GM19025 (cell line): Measurements from ENCODE around the gene HTR1D.

Experiments
- ATAC-seq: cut with Tn5 transposase; IDR thresholded peaks from one replicate; pipeline ENCODE4 v1.9.1; 2021; ENCODE audit warnings: mild to moderate bottlenecking, low read depth, moderate library complexity; ENCODE audit not compliant: unreplicated experiment

Gene HTR1D

DNA sequence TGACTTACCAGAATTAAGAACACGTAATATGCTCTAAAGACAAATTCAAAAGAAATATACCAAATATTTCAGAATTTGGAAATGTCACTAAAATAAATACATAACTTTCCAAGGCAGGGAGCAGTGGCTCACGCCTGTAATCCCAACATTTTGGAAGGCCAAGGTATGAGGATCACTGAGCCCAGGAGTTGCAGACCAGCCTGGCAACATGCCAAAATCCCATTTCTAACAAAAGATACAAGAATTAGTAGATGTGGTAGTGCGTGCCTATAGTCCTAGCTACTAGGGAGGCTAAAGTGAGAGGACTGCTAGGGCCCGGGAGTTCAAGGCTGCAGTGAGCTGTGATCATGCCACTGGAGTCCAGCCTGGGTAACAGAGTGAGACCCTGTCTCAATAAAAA, 60.4 kb downstream of the HTR1D start:
- no peak for ATAC-seq

DNA sequence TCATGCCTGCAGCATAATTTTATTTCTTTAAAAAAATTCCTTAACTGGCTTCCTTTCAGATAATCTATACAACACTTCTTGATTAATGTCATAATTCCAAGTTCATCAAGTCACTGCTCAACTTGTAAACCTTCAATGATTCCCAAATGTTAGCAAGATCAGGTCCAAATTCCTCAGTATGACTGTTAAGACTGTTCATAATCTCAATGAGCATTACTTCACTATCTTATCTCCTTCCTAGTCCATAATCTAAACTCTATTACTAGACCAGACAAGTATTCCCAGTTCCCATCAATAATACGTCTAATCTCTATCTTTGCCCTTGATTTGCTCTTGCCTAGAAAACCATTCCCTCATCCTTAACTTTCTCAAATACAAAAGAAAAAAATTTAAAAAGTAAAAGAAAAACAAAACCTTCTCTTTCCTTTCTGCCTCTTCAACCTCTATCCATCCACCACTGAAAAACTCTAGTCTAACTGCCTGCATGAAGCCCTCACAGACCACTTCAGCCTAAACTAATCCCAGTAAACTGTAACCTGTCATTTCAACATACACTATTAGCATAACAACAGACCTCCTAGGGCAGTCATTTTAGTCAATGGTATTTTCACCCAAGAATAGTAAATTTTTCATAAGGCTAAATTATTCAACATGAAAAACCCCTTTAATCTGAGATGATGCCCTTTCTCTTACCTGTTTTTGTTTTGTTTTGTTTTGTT, 64.2 kb downstream of the HTR1D start:
- ATAC-seq: no peak

DNA sequence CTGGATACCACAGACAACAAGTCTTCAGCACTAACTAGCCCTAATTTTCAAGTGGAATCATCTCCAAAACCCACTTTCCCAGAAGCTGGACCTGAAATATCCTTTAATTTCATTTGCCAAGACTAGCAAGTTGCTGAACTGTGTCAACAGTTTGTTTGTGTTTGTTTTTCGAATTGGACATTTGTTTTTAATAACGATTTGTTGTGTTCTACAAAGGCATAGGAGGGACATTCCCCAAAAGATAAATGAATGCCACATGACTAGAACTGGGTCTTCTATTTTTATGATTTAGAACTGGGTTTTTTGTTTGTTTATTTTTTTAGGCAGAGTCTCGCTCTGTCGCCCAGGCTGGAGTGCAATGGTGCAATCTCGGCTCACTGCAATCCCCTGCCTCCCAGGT, 66.6 kb downstream of the HTR1D start:
- ATAC-seq: no peak

DNA sequence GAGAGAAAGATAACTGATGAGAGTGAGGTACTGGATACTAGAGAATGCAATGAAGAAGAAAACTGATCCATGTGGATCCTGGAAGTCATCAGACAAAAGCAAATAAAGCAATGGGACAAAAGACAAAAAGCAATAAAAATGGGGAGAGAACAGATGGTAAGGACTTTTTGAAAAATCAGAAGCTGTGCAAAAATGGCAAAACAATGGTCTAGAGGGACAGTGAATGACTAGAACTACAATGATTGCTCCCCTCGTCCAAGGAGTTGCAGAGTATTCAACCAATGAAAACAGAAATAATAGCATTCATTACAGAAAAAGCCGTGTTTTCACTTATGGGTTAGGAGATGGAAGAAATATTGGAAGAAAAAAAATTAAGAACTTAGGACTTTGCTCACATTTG, 67.2 kb downstream of the HTR1D start:
- no peak for ATAC-seq

DNA sequence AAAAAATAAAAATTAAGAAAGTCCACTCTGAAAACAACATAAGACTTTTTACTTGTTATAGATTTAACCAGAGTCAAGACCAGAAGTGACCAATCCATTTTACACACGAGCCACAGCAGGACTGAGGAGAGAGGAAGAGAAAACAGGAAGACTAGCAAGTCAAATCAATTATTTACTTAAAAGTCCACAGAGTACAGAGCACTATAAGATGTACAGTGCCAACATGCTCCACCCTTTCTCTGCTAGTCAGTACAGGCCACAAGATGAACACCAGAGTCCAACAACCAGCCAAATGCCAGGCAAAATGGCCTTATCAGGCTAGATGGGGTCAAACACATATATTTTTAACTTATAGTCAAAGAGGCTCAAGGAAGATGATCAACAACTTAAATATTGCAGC, 68.2 kb downstream of the HTR1D start:
- ATAC-seq: no peak

DNA sequence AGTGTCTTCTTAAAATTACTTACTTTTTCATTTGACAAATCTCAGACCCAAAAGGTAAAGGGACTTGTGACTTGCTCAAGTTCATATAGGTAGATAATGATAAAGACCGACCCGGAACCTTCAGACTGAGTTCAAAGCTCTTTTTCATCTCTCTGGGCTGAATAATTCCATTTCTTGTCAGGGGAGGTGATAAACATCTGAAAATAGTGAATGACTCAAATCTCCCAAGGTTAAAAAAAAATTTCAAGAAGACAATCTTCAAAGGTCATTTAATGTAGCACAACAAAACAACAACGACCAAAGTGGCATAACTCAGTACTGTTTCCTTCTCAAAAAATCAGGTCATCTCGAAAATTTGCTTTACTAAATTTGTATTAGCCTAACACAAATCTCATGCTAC, 69.2 kb downstream of the HTR1D start:
- no peak for ATAC-seq
